ENCODE data around the gene ANKS1A.
"Not testable (repeated sequence)": the region's sequence is repeated elsewhere in the genome, so short reads cannot be mapped to it uniquely, and the experiment has no call there.

ANKS1A gene, protein sequence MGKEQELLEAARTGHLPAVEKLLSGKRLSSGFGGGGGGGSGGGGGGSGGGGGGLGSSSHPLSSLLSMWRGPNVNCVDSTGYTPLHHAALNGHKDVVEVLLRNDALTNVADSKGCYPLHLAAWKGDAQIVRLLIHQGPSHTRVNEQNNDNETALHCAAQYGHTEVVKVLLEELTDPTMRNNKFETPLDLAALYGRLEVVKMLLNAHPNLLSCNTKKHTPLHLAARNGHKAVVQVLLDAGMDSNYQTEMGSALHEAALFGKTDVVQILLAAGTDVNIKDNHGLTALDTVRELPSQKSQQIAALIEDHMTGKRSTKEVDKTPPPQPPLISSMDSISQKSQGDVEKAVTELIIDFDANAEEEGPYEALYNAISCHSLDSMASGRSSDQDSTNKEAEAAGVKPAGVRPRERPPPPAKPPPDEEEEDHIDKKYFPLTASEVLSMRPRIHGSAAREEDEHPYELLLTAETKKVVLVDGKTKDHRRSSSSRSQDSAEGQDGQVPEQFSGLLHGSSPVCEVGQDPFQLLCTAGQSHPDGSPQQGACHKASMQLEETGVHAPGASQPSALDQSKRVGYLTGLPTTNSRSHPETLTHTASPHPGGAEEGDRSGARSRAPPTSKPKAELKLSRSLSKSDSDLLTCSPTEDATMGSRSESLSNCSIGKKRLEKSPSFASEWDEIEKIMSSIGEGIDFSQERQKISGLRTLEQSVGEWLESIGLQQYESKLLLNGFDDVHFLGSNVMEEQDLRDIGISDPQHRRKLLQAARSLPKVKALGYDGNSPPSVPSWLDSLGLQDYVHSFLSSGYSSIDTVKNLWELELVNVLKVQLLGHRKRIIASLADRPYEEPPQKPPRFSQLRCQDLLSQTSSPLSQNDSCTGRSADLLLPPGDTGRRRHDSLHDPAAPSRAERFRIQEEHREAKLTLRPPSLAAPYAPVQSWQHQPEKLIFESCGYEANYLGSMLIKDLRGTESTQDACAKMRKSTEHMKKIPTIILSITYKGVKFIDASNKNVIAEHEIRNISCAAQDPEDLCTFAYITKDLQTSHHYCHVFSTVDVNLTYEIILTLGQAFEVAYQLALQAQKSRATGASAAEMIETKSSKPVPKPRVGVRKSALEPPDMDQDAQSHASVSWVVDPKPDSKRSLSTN

GRCh38 chr6:34888874-34889555, at the start of gene ANKS1A:
Gene ANKS1A, plus strand, starts transcription at chr6:34889255. Its CDS starts 148 bp downstream, at chr6:34889403.
- peak; percentile 93 for DNase-seq (ENCODE audit: low spot score)

DNA sequence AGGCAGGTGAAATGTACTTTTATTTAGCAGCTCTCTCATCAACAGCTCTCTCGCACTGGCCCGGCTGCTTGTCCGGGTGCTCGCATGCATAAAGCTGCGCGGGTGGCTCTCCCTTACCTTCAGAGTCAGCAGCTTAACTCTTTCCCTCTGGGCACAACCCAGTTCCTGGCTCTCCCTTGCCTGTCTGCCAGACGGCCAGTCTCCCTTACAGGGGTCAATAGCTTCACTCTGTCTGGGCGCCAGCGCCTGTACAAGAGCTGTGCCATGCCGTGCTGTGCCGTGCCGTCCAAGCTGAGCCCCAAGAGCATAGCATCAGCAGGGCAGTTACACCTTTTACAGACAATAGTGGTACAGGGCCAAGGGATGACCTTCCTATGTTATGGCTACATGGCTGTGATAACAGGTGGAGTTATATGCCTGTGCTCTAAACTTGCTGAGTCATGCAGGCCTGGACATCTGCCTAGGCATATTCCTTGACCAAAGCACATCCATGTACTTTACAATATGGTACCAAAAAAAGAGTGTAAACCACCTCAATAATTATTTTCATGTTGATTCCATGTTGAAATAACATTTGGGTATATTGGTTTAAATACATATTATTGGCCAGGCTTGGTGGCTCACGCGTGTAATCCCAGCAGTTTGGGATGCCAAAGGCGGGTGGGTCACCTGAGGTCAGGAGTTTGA, 49.2 kb upstream of the ANKS1A start:
- no peak for DNase-seq (ENCODE audit: low spot score)

GRCh38 chr6:34849066-34849465, 40.0 kb upstream of the ANKS1A start:
- not testable (repeated sequence) for DNase-seq (ENCODE audit: low spot score)

DNA sequence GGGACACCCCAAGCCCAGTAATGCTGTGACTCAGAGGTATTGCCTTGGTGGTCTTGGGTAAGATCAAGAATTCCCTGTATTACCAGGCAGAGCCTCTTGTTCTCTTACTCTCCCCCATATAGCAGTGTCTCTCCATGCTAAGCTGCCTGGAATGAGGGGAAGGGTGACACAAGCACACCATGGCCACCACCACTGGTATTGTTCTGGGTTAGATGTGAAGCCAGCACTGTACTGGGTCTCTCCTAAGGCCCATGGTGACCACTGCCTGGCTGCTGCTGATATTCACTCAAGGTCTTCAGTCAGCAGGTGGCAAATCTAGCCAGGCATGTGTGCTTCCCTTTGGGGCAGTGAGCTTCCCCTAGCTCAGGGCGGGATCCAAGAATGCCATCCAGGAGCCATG, 37.7 kb upstream of the ANKS1A start:
- no peak for DNase-seq (ENCODE audit: low spot score)

GRCh38 chr6:34852406-34853085, 36.5 kb upstream of the ANKS1A start:
- DNase-seq (ENCODE audit: low spot score): no peak

- no peak for DNase-seq (ENCODE audit: low spot score)
Observed at GRCh38 chr6:34855463-34855862, 33.6 kb upstream of the ANKS1A start.

- DNase-seq (ENCODE audit: low spot score): no peak
Observed at GRCh38 chr6:34858681-34859080, 30.4 kb upstream of the ANKS1A start.

DNA sequence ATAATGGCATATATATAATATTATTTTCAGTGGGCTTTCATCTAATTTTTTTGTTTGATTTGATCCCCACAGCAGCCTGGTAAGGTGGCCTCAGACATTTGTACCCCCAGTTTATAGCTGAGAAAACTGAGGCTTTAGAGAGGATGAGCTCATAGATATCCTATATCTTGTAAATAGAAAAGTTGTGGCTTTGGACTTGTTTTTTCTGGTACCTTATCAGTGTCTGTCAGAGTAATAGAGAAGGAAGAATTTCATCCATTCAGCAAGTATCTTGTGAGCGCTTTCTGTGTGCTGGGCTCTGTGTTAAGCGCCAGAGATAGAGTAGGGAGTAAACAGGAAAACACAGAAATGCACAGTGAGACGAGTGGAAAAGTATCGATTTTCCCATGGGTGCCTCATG, 29.1 kb upstream of the ANKS1A start:
- no peak for DNase-seq (ENCODE audit: low spot score)

- no peak for DNase-seq (ENCODE audit: low spot score)
Observed at GRCh38 chr6:34860776-34861175, 28.3 kb upstream of the ANKS1A start.

DNA sequence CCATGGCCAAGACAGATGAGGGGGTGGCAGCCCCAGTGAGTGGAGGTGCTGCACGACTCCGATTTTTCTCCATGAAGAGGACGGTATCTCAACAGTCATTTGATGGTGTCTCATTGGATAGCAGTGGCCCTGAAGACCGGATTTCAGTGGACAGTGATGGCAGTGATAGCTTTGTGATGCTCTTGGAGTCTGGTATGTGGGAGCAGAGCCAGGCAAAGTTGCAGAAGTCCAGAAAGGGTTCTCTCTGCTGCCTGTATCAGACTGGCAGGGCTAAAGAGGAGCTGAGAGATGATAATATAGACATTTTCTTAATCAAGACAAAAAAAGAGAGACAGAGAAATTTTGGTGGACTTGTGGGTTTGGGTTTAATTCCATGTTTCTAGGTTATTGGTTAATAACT, 25.0 kb upstream of the ANKS1A start:
- DNase-seq (ENCODE audit: low spot score): no peak

- DNase-seq (ENCODE audit: low spot score): no peak
Observed at GRCh38 chr6:34865107-34865506, 23.9 kb upstream of the ANKS1A start.

- no peak for DNase-seq (ENCODE audit: low spot score)
Observed at GRCh38 chr6:34866509-34866908, 22.5 kb upstream of the ANKS1A start.

DNA sequence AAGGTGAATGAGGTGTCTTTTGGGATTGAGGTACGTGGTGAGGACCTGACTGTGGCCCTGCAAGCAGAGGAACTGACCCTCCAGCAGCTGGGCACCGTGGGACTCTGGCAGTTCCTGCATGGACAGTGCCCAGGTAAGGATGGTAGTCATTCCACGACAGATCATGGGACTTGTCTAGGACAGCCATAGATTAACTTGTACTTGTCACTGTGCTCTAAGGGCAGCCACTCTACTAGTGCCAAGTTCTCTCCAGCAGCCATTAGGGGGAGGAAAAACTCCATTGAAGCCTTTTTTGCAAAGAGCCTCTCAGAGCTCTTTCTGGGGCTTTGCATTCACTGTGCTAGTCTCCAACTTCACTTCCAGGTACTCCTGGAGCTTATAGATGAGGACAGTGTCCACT, 21.6 kb upstream of the ANKS1A start:
- no peak for DNase-seq (ENCODE audit: low spot score)

DNA sequence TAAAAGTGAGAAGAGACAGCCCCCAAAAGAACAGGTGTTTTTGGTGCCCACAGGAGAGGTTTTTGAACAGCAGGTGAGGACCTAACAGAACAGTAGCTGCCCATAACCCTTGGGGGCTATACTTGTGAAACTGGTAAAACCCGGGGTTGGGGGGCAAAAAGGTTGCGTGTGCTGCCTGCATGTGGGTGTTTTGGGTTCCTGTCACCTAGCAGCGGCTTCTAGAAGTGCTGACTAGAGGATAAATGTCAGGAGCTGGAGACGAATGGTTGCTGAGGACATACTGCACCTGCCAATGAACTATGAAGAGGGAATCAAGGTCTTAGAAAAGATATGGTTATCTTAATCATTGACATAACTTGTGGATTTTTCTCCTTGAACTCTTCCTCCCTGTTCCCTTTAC, 17.2 kb upstream of the ANKS1A start:
- DNase-seq (ENCODE audit: low spot score): no peak

GRCh38 chr6:34872332-34872731, 16.7 kb upstream of the ANKS1A start:
- DNase-seq (ENCODE audit: low spot score): no peak

GRCh38 chr6:34875292-34876213, 13.5 kb upstream of the ANKS1A start:
- DNase-seq (ENCODE audit: low spot score): no peak

DNA sequence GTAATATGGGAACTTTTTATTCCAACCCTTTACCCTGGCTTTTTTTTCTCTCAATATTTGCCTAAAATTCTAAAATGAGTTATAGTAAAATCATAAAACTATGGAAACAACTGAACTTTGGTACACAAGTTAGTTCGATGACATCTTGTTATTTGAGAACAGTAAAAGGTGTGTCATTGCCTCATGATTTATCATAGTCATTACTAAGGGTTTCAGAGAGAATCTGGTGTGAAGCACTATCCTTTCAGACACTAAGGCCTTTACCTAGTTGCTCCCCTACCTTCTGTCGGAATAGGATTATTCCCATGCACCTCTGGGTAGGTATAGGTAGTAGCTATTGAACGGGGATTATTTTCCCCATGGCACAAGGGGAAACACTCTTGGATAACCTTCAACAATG, 12.6 kb upstream of the ANKS1A start:
- DNase-seq (ENCODE audit: low spot score): no peak

DNA sequence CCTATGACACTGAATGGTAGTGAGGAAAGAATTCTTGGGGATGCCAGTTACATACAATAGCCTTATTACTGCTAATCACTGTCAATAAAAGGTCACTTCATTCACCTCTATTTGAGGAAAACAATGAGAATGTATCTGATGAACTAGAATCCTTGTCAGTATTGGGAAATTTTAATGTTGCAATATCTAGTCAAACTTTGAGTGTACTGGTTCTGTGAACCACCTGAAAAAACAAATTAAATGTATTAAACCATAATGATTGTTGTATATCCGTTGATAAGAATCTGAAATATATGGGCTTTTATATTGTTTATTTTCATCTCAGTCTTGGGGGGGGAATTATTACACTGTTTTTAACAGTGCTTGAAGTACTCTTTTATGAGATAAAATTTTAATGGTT, 11.8 kb upstream of the ANKS1A start:
- DNase-seq (ENCODE audit: low spot score): no peak

GRCh38 chr6:34877869-34878485, 11.1 kb upstream of the ANKS1A start:
- no peak for DNase-seq (ENCODE audit: low spot score)

Measured in D341Med (cell line).